Measurements from ENCODE around the gene SLC25A30.
"Not testable (repeated sequence)": the region's sequence is repeated elsewhere in the genome, so short reads cannot be mapped to it uniquely, and the experiment has no call there.

GRCh38 chr13:45419389-45419788, 1.2 kb upstream of the SLC25A30 start:
- not testable (repeated sequence) for TF ChIP-seq CTCF (IDR thresholded peaks at IDR 0.05; ENCODE audit: low read length); EZH2 (optimal IDR thresholded peaks at IDR 0.05; ENCODE audit: low read depth, low read length)

All from MM.1S (cell line).